ENCODE measurements around the gene PLXNA4. TPM values are rescaled to one million over a fixed set of nuclear protein-coding genes. Genes with fewer than 3 reads are reported as not detected.

PLXNA4 gene
- total RNA-seq, 1 experiment from 2014 or later: 0.11 TPM

DNA sequence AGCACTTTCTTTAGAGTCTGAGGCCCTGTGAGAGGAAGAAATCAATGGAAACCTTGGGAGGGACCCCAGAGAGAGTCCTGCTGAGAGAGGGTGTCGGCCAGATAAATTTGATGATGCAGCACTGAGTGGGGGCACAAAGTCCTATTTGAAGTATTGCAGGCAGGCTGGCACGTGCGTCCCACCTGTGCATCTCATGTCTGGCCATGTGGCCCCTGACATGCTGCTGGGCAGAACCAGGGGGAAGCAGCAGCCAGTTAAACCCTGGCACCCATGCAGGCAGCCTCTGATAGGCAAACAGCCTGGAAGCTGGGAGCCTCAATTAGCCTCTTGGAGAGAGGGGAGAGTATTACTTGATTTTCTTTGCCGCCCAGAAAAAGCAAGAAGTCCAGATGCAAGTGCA is 180.9 kb downstream of the PLXNA4 start:
- Histone ChIP-seq H3K27me3 (replicated peaks; ENCODE audit: insufficient read depth, low read depth, low read length, poor library complexity) (no peaks in the 10 kb centered on the region), H3K4me3 (ENCODE audit: low read depth, low read length, poor library complexity, severe bottlenecking) (no peak overlapping the region), H3K4me1 (ENCODE audit: insufficient read depth, low read length, poor library complexity, severe bottlenecking) (no peaks in the 10 kb centered on the region), H3K27ac (ENCODE audit: low read depth, low read length, poor library complexity, severe bottlenecking) (no peak overlapping the region), H3K36me3 (ENCODE audit: insufficient read depth, low read length, poor library complexity, severe bottlenecking) (no peaks in the 10 kb centered on the region), H3K9me3 (ENCODE audit: low read depth, low read length, poor library complexity, severe bottlenecking) (no peaks in the 10 kb centered on the region)
- DNase-seq (ENCODE audit: low spot score): no peak
- CTCF ChIA-PET: no interaction called here
- TF ChIP-seq, protein P1, sequence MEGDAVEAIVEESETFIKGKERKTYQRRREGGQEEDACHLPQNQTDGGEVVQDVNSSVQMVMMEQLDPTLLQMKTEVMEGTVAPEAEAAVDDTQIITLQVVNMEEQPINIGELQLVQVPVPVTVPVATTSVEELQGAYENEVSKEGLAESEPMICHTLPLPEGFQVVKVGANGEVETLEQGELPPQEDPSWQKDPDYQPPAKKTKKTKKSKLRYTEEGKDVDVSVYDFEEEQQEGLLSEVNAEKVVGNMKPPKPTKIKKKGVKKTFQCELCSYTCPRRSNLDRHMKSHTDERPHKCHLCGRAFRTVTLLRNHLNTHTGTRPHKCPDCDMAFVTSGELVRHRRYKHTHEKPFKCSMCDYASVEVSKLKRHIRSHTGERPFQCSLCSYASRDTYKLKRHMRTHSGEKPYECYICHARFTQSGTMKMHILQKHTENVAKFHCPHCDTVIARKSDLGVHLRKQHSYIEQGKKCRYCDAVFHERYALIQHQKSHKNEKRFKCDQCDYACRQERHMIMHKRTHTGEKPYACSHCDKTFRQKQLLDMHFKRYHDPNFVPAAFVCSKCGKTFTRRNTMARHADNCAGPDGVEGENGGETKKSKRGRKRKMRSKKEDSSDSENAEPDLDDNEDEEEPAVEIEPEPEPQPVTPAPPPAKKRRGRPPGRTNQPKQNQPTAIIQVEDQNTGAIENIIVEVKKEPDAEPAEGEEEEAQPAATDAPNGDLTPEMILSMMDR (conservative IDR thresholded peaks at IDR 0.05; ENCODE audit: low read depth, low read length): no peak
- TF ChIP-seq EZH2 (IDR thresholded peaks at IDR 0.05; ENCODE audit: borderline replicate concordance, low read depth, low read length, poor library complexity, severe bottlenecking): no peak
- POLR2A ChIA-PET (ENCODE audit: low non-redundant PET): interaction anchor here (0.6 kb wide), 1 partner anchor 17 kb away, joined by 3 read pairs; no protein-coding TSS in a partner anchor
- BruUV-seq (replicated peaks): no TSS peak
- intact Hi-C loops (cut with micrococcal nuclease; ENCODE audit: unreplicated experiment): no loop called here

DNA sequence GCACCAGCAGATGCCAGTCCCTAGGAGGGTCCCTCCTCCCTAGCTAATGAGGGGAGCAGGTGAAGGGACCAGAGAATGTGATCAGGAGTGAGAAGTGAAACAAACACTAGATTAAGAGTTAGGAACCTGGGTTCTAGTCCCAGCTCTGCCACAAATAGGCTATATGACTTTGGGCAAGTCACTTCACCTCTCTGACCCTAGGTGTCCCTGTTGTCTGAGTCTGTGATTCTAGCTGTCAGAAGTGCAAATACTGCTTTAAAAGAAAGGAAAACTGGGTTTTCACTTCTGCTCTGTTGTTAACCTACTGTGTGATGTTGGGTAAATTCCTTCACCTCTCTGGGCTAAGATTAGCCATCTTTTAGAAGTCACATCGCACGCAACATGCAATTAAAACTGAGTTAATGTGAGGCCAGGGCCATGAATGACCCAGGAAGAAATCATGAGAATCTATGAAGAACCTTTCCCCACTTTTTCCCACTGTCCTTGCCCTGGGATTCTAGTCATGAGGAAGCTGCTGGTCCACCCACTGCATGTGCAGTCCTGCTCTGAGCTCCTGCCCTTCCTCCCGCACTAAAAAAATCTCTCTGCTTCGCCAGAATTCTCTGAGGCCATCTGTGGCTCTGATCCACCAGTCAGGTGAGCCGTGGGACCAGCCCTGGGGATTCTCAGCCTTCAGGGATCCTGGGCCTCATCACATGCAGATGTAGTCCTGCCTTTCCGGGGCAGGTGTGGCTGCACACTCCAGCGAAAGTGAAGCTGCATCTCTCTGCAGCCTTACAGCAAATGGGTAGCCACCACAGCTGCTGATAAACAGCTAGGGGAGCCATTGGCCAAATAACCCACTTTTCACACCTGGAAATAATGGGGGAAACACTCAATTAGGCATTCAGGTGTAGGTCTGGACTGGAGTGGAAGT is 181.7 kb downstream of the PLXNA4 start:
- H3K36me3 ChIP-seq (ENCODE audit: insufficient read depth, low read length, poor library complexity, severe bottlenecking): no peaks in the 10 kb centered on the region
- H3K27me3 ChIP-seq (replicated peaks; ENCODE audit: insufficient read depth, low read depth, low read length, poor library complexity): no peaks in the 10 kb centered on the region
- intact Hi-C loops (cut with micrococcal nuclease; ENCODE audit: unreplicated experiment): no loop called here
- CTCF ChIA-PET: interaction anchor here (1.6 kb wide), 1 partner anchor 186 kb away, joined by 6 read pairs; no protein-coding TSS in a partner anchor
- POLR2A ChIA-PET (ENCODE audit: low non-redundant PET): interaction anchor here (0.6 kb wide), 1 partner anchor 18 kb away, joined by 3 read pairs; no protein-coding TSS in a partner anchor
- no TSS peak for BruUV-seq (replicated peaks)
- no peak for DNase-seq (ENCODE audit: low spot score)
- TF ChIP-seq, protein P1 (conservative IDR thresholded peaks at IDR 0.05; ENCODE audit: low read depth, low read length): no peak
- TF ChIP-seq EZH2 (IDR thresholded peaks at IDR 0.05; ENCODE audit: borderline replicate concordance, low read depth, low read length, poor library complexity, severe bottlenecking): no peak
- H3K4me1 ChIP-seq (ENCODE audit: insufficient read depth, low read length, poor library complexity, severe bottlenecking): no peaks in the 10 kb centered on the region
- H3K4me3 ChIP-seq (ENCODE audit: low read depth, low read length, poor library complexity, severe bottlenecking): no peak overlapping the region
- no peaks in the 10 kb centered on the region for H3K9me3 ChIP-seq (ENCODE audit: low read depth, low read length, poor library complexity, severe bottlenecking)
- H3K27ac ChIP-seq (ENCODE audit: low read depth, low read length, poor library complexity, severe bottlenecking): no peak overlapping the region

DNA sequence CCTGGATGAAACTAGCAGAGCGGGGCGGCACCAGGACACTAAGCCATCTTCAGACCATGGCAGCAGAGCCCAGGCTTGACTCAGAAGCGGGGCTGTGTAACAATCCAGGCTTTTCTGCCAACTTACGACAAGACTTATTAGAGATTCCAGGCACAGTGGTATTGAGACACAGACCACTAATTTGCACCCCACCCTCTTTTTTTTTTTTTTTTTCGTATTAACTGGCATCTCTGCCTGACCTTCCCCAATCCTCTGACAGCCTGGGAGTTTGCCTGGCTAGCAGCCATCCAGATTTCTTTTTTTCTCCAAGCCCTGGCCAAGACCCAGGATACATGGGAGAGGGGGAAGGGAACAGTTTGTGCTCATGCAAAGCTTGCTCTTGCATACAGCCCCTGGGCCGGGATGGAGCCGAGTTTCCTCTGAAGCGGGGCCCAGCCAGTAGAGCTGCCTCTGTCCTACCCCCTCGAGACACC is 182.4 kb downstream of the PLXNA4 start:
- ChIA-PET POLR2A (ENCODE audit: low non-redundant PET) (no interaction called here), CTCF (interaction anchor here (1.0 to 1.6 kb wide), 2 partner anchors 187 to 535 kb away, joined by 3 to 6 read pairs; no protein-coding TSS in a partner anchor)
- BruUV-seq (replicated peaks): no TSS peak
- no peak for DNase-seq (ENCODE audit: low spot score)
- TF ChIP-seq EZH2 (IDR thresholded peaks at IDR 0.05; ENCODE audit: borderline replicate concordance, low read depth, low read length, poor library complexity, severe bottlenecking): no peak
- TF ChIP-seq, protein P1 (conservative IDR thresholded peaks at IDR 0.05; ENCODE audit: low read depth, low read length): no peak
- no peak overlapping the region for H3K4me3 ChIP-seq (ENCODE audit: low read depth, low read length, poor library complexity, severe bottlenecking)
- intact Hi-C loops (cut with micrococcal nuclease; ENCODE audit: unreplicated experiment): no loop called here
- no peaks in the 10 kb centered on the region for H3K36me3 ChIP-seq (ENCODE audit: insufficient read depth, low read length, poor library complexity, severe bottlenecking)
- no peaks in the 10 kb centered on the region for H3K4me1 ChIP-seq (ENCODE audit: insufficient read depth, low read length, poor library complexity, severe bottlenecking)
- H3K9me3 ChIP-seq (ENCODE audit: low read depth, low read length, poor library complexity, severe bottlenecking): no peaks in the 10 kb centered on the region
- H3K27me3 ChIP-seq (replicated peaks; ENCODE audit: insufficient read depth, low read depth, low read length, poor library complexity): no peaks in the 10 kb centered on the region
- H3K27ac ChIP-seq (ENCODE audit: low read depth, low read length, poor library complexity, severe bottlenecking): no peak overlapping the region

All from A673 (cell line).